H1 (cell line): ENCODE results near the gene DUOXA1. TPM values are rescaled to one million over a fixed set of nuclear protein-coding genes. Genes with fewer than 3 reads are reported as not detected.
"Not testable (repeated sequence)": the region's sequence is repeated elsewhere in the genome, so short reads cannot be mapped to it uniquely, and the experiment has no call there.

ENCODE experiments used
- CTCF ChIA-PET: fragments of 300-600 bp; sonication (Branson Sonifier 250); formaldehyde crosslinking; loops from one replicate; lab custom pipeline; 2021; ENCODE audit not compliant: partially characterized antibody; lab: Charles Lee
- POLR2A ChIA-PET: fragments of 300-600 bp; sonication (Branson Sonifier 250); formaldehyde crosslinking; loops from one replicate; lab custom pipeline; 2021; ENCODE audit warnings: inconsistent platforms; ENCODE audit not compliant: partially characterized antibody; lab: Charles Lee
- DNase-seq, 2 experiments: peaks; one replicate each; pipeline versions ENCODE4 v3.0.0 to v3.0.0-alpha.2; 2010 to 2022; ENCODE audit warnings: low spot score in 2 of 2, low read depth in 1 of 2, mixed read lengths in 1 of 2
- FAIRE-seq: peaks from 2 replicates; lab custom pipeline; 2011; peaks lifted over from hg19 to GRCh38; lab: Jason Lieb, UNC
- H2AFZ ChIP-seq: 2 replicates; pipeline ENCODE4 v1.8.1; 2012; ENCODE audit warnings: low read length, inconsistent platforms
- H2AK5ac ChIP-seq: 2 replicates; pipeline ENCODE4 v1.6.1; 2013; ENCODE audit warnings: low read depth, low read length
- H2BK120ac ChIP-seq: replicated peaks from 2 replicates; pipeline ENCODE3; 2013; ENCODE audit warnings: low read depth, low read length, inconsistent platforms
- H2BK12ac ChIP-seq: 2 replicates; pipeline ENCODE4 v1.6.1; 2013; ENCODE audit warnings: low read depth, low read length
- H2BK15ac ChIP-seq: 2 replicates; pipeline ENCODE4 v1.6.1; 2013; ENCODE audit warnings: low read length
- H2BK20ac ChIP-seq: 2 replicates; pipeline ENCODE4 v1.6.1; 2013; ENCODE audit warnings: low read length
- H2BK5ac ChIP-seq: 2 replicates; pipeline ENCODE4 v1.6.1; 2013; ENCODE audit warnings: low read depth, low read length
- H3K14ac ChIP-seq: 2 replicates; pipeline ENCODE4 v1.6.1; 2013; ENCODE audit warnings: inconsistent platforms; ENCODE audit not compliant: insufficient read length
- H3K18ac ChIP-seq: 2 replicates; pipeline ENCODE4 v1.6.1; 2013; ENCODE audit warnings: low read length; ENCODE audit errors: extremely low read depth
- H3K23ac ChIP-seq: 2 replicates; pipeline ENCODE4 v1.6.1; 2013; ENCODE audit warnings: inconsistent platforms; ENCODE audit not compliant: insufficient read length
- H3K23me2 ChIP-seq: 2 replicates; pipeline ENCODE4 v1.6.1; 2013; ENCODE audit warnings: low read depth, low read length
- H3K27ac ChIP-seq: 2 replicates; pipeline ENCODE4 v1.6.1; 2011; ENCODE audit warnings: low read depth, low read length, inconsistent platforms
- H3K27me3 ChIP-seq, 4 experiments: replicated peaks in 1 of 4; 1 replicate in 1 of 4; 2 replicates in 3 of 4; pipeline versions ENCODE4 v1.6.1 to v1.8.1; 2011 to 2013; ENCODE audit warnings: low read length in 3 of 4, mild to moderate bottlenecking in 3 of 4, inconsistent platforms in 2 of 4, mixed read lengths in 2 of 4, moderate library complexity in 1 of 4; ENCODE audit not compliant: control insufficient read depth in 3 of 4, insufficient read depth in 3 of 4; ENCODE audit errors: extremely low read depth in 1 of 4
- H3K36me3 ChIP-seq, 4 experiments: 2 replicates each; pipeline versions ENCODE4 v1.6.1 to v1.8.1; 2011 to 2013; ENCODE audit warnings: mild to moderate bottlenecking in 4 of 4, low read length in 3 of 4, moderate library complexity in 2 of 4, control low read depth in 1 of 4, inconsistent platforms in 1 of 4; ENCODE audit not compliant: insufficient read depth in 4 of 4, control insufficient read depth in 2 of 4
- H3K4ac ChIP-seq: replicated peaks from 2 replicates; pipeline ENCODE3; 2013; ENCODE audit warnings: low read length, low read depth, mixed read lengths, inconsistent platforms; ENCODE audit not compliant: insufficient read length
- H3K4me1 ChIP-seq, 4 experiments: replicated peaks in 1 of 4; 1 replicate in 1 of 4; 2 replicates in 3 of 4; pipeline versions ENCODE4 v1.6.1 to v1.8.1; 2011 to 2013; ENCODE audit warnings: low read length in 3 of 4, inconsistent platforms in 2 of 4, mixed read lengths in 1 of 4; ENCODE audit not compliant: insufficient read depth in 4 of 4, control insufficient read depth in 3 of 4
- H3K4me2 ChIP-seq, 2 experiments: 2 replicates each; pipeline versions ENCODE4 v1.6.1 to v1.8.1; 2011 to 2013; ENCODE audit warnings: low read depth in 2 of 2, low read length in 2 of 2, control low read depth in 1 of 2, inconsistent platforms in 1 of 2, mild to moderate bottlenecking in 1 of 2; ENCODE audit not compliant: insufficient read depth in 1 of 2
- H3K4me3 ChIP-seq, 4 experiments: fragments of 200-600, 300-600 bp in 1 of 4; sonication (generic), shearing (Covaris generic), sonication (Bioruptor Twin) in 1 of 4; 2 replicates each; pipeline versions ENCODE4 v1.5.1 to v1.8.1; 2011 to 2016; ENCODE audit warnings: low read length in 4 of 4, low read depth in 3 of 4, control low read depth in 2 of 4, inconsistent platforms in 2 of 4, mild to moderate bottlenecking in 2 of 4, mixed read lengths in 1 of 4, moderate library complexity in 1 of 4; ENCODE audit not compliant: insufficient read depth in 2 of 4; ENCODE audit errors: extremely low read depth in 1 of 4
- H3K56ac ChIP-seq: replicated peaks from 2 replicates; pipeline ENCODE3; 2013; ENCODE audit warnings: low read depth, mild to moderate bottlenecking, mixed read lengths, low read length, inconsistent platforms; ENCODE audit not compliant: insufficient read length
- H3K79me1 ChIP-seq: 2 replicates; pipeline ENCODE4 v1.6.1; 2013; ENCODE audit warnings: low read depth, low read length, control low read depth
- H3K79me2 ChIP-seq, 2 experiments: 2 replicates each; pipeline versions ENCODE4 v1.6.1 to v1.8.1; 2012 to 2013; ENCODE audit warnings: low read length in 2 of 2, mild to moderate bottlenecking in 2 of 2, inconsistent platforms in 1 of 2; ENCODE audit not compliant: insufficient read depth in 2 of 2, control insufficient read depth in 1 of 2
- H3K9ac ChIP-seq, 4 experiments: replicated peaks in 1 of 4; 1 replicate in 1 of 4; 2 replicates in 3 of 4; pipeline versions ENCODE4 v1.6.1 to v1.8.1; 2011 to 2013; ENCODE audit warnings: low read depth in 3 of 4, low read length in 3 of 4, control low read depth in 2 of 4, mild to moderate bottlenecking in 2 of 4, moderate library complexity in 2 of 4, inconsistent platforms in 1 of 4; ENCODE audit errors: extremely low read depth in 1 of 4
- H3K9me3 ChIP-seq, 2 experiments: 2 replicates each; pipeline versions ENCODE4 v1.6.1 to v1.8.1; 2012 to 2013; ENCODE audit warnings: mild to moderate bottlenecking in 2 of 2, moderate library complexity in 2 of 2, control low read depth in 1 of 2, inconsistent platforms in 1 of 2, low read depth in 1 of 2, low read length in 1 of 2, mixed read lengths in 1 of 2; ENCODE audit not compliant: insufficient read depth in 2 of 2
- H4K20me1 ChIP-seq, 2 experiments: replicated peaks in 1 of 2; 2 replicates each; pipeline versions ENCODE3 to v1.8.1; 2011 to 2013; ENCODE audit warnings: inconsistent platforms in 2 of 2, low read length in 2 of 2, mild to moderate bottlenecking in 1 of 2; ENCODE audit not compliant: insufficient read depth in 2 of 2, control insufficient read depth in 1 of 2
- H4K5ac ChIP-seq: 2 replicates; pipeline ENCODE4 v1.6.1; 2013; ENCODE audit warnings: low read length, low read depth, mixed read lengths, inconsistent platforms; ENCODE audit not compliant: insufficient read length
- H4K8ac ChIP-seq: 2 replicates; pipeline ENCODE4 v1.8.0; 2013; ENCODE audit warnings: mild to moderate bottlenecking, moderate library complexity, low read length, inconsistent platforms; ENCODE audit not compliant: insufficient read depth; ENCODE audit errors: extremely low read depth
- H4K91ac ChIP-seq: replicated peaks from 2 replicates; pipeline ENCODE3; 2013; ENCODE audit warnings: low read length, mixed read lengths, inconsistent platforms; ENCODE audit not compliant: insufficient read length
- WGBS, 2 experiments: shearing (Covaris generic) in 1 of 2; methylation state at CpG; one replicate each; pipeline versions ENCODE4 v1.1.6 to v1.1.7; 2013 to 2015; ENCODE audit warnings: low lambda C conversion rate in 2 of 2, mixed read lengths in 2 of 2, inconsistent platforms in 1 of 2, low coverage in 1 of 2, missing lambda C conversion rate in 1 of 2; ENCODE audit not compliant: insufficient replicate concordance in 2 of 2, insufficient coverage in 1 of 2, insufficient read length in 1 of 2; ENCODE audit errors: extremely low coverage in 1 of 2, missing lambda C conversion rate in 1 of 2; 5-methylcytosine and 5-hydroxymethylcytosine counted together
- polyA plus RNA-seq, 7 experiments: library from polyadenylated mRNA; depleted of rRNA in 3 of 7; stranded (reverse) in 5 of 7; unstranded in 2 of 7; fragments of >200 nt in 5 of 7; fragments of 200-250 nt in 2 of 7; gene quantifications; 1 replicate in 5 of 7; 2 replicates in 1 of 7; 4 replicates in 1 of 7; pipeline versions ENCODE4 v1.2.1 to v1.2.3, GENCODE V29; 2011 to 2013; ENCODE audit warnings: missing spikeins in 2 of 7, mixed read lengths in 2 of 7
- total RNA-seq: library from RNA; stranded (reverse); fragmentation: NEBNext Ultra II Directional; extraction: Animal tissue kit (Norgen Biotek cat#: 25700); gene quantifications from 2 replicates; pipeline ENCODE4 v1.2.1, GENCODE V29; 2021

The DUOXA1 gene
- total and polyA plus RNA-seq, 2 of the 8 experiments (the other 6 are each of a cell fraction or from before 2014, with no cell fraction given): 0.18 TPM; not detected in 1

DNA sequence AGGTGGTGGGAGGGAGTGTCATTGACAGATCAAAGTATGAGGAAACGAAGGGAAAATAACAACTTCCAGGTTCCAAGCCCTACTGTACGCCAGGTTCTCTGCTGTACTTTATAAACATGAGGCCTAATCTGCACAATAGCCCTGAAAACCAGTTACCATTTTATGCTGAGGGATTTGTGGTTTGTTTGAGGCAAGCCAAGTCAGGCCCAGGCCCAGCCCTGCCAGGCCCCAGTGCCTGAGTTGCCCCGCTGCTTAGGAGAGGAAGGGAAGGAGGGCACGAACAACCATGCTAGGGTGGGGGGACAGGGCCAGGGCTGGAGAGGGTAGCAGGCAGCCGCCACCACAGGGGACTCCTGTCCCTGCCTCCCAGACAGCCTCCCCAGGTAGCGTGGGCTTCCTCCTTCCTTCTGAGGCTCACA lies 59.7 kb downstream of the DUOXA1 start:
- H2AK5ac ChIP-seq, H4K91ac ChIP-seq, H3K4ac ChIP-seq, H3K9ac ChIP-seq, H4K5ac ChIP-seq, H3K9me3 ChIP-seq, H2BK15ac ChIP-seq, DNase-seq, H3K23me2 ChIP-seq, H3K27me3 ChIP-seq, H2AFZ ChIP-seq, H3K4me3 ChIP-seq, H3K56ac ChIP-seq, H4K8ac ChIP-seq, H3K4me1 ChIP-seq, H3K27ac ChIP-seq, H3K23ac ChIP-seq, H2BK120ac ChIP-seq, H3K18ac ChIP-seq, H3K4me2 ChIP-seq, H3K79me2 ChIP-seq, H3K79me1 ChIP-seq, H4K20me1 ChIP-seq, H2BK20ac ChIP-seq, POLR2A ChIA-PET, CTCF ChIA-PET, H2BK5ac ChIP-seq, FAIRE-seq, H3K14ac ChIP-seq, H2BK12ac ChIP-seq: not testable (repeated sequence)
- H3K36me3 ChIP-seq: peaks cover 0 to 25% (median 5%) of the 10 kb centered on the region in 4 experiments; a peak in 6 of 8 replicates
- WGBS, 2 experiments: 81% methylated on average over 3 of the region's 6 CpGs; no CpG with 5 or more reads in 1 of the 2 experiments

Other genes starting within 250 kb of the DUOXA1 start
- not detected in 2 replicates for gene TERB2, start 173.2 kb downstream of the DUOXA1 start, total RNA-seq
- not detected in 2 replicates for gene TERB2, start 173.2 kb downstream of the DUOXA1 start, polyA plus RNA-seq (2011; rRNA removed)
- 75.8 TPM in 2 replicates for gene SORD, start 106.7 kb downstream of the DUOXA1 start, total RNA-seq
- 52.6 and 70.5 TPM in 2 replicates for gene SORD, start 106.7 kb downstream of the DUOXA1 start, polyA plus RNA-seq (2011; rRNA removed)
- not detected in 2 replicates for gene DUOX2, start 15.7 kb downstream of the DUOXA1 start, total RNA-seq
- gene DUOX2, start 15.7 kb downstream of the DUOXA1 start, polyA plus RNA-seq (2011; rRNA removed): 0.08 and 0.31 TPM in 2 replicates
- gene DUOXA2, start 15.6 kb downstream of the DUOXA1 start, total RNA-seq: not detected in 2 replicates
- 0.05 TPM in 1 of 2 replicates, not detected in the other for gene DUOXA2, start 15.6 kb downstream of the DUOXA1 start, polyA plus RNA-seq (2011; rRNA removed)
- gene DUOX1, start 115 bp upstream of the DUOXA1 start, total RNA-seq: 0.84 and 0.96 TPM in 2 replicates
- 1.4 and 2.0 TPM in 2 replicates for gene DUOX1, start 115 bp upstream of the DUOXA1 start, polyA plus RNA-seq (2011; rRNA removed)
- 23.9 and 26.7 TPM in 2 replicates for gene SHF, start 58.1 kb upstream of the DUOXA1 start, total RNA-seq
- gene SHF, start 58.1 kb upstream of the DUOXA1 start, polyA plus RNA-seq (2011; rRNA removed): 13.1 and 16.0 TPM in 2 replicates
- not detected in 2 replicates for gene SLC28A2, start 122.4 kb upstream of the DUOXA1 start, total RNA-seq
- gene SLC28A2, start 122.4 kb upstream of the DUOXA1 start, polyA plus RNA-seq (2011; rRNA removed): 0.11 TPM in 1 of 2 replicates, not detected in the other
- 10.0 and 10.2 TPM in 2 replicates for gene GATM, start 248.7 kb upstream of the DUOXA1 start, total RNA-seq
- gene GATM, start 248.7 kb upstream of the DUOXA1 start, polyA plus RNA-seq (2011; rRNA removed): 13.5 and 15.1 TPM in 2 replicates